ENCODE measurements around the gene KCP. TPM values are rescaled to one million over a fixed set of nuclear protein-coding genes. Genes with fewer than 3 reads are reported as not detected.

Gene KCP
- total RNA-seq, 2 experiments from 2014 or later = 1.4 to 2.3 TPM

GRCh38 chr7:128845475-128845874 is 65.0 kb downstream of the KCP start:
- BruUV-seq (replicated peaks) = no TSS peak

GRCh38 chr7:128844777-128845311 is 65.7 kb downstream of the KCP start:
- Histone ChIP-seq H3K79me2 (ENCODE audit: insufficient read depth, low read depth, low read length) (no peaks in the 10 kb centered on the region), H4K20me1 (ENCODE audit: insufficient read depth, low read length) (no peaks in the 10 kb centered on the region), H3K4me3 (ENCODE audit: low read depth, low read length, poor library complexity, severe bottlenecking) (no peak overlapping the region), H3K4me2 (ENCODE audit: low read length) (no peak overlapping the region), H3K4me1 (ENCODE audit: insufficient read depth, low read length, poor library complexity, severe bottlenecking) (peaks cover 3% of the 10 kb centered on the region), H2AFZ (ENCODE audit: low read length) (no peak overlapping the region), H3K36me3 (ENCODE audit: insufficient read depth, low read length) (no peaks in the 10 kb centered on the region), H3K27ac (ENCODE audit: low read depth, low read length, poor library complexity, severe bottlenecking) (no peak overlapping the region), H3K9me3 (ENCODE audit: low read length) (no peaks in the 10 kb centered on the region), H3K9me2 (ENCODE audit: insufficient read depth, low read length) (no peaks in the 10 kb centered on the region)
- intact Hi-C loops (cut with micrococcal nuclease; ENCODE audit: unreplicated experiment) = loop anchor here (5.0 kb wide), 1 partner anchor 367 kb away; no protein-coding TSS in a partner anchor
- TF ChIP-seq CTCF (conservative IDR thresholded peaks at IDR 0.05; ENCODE audit: low read length) = no peak
- no peak for TF ChIP-seq EZH2phosphoT487 (IDR thresholded peaks at IDR 0.05; ENCODE audit: borderline replicate concordance, low read depth, low read length)
- no TSS peak for BruUV-seq (replicated peaks)
- DNase-seq (ENCODE audit: low spot score) = no peak
- ChIA-PET POLR2A (interaction anchor here (0.6 kb wide), 1 partner anchor 392 kb away, joined by 4 read pairs; no protein-coding TSS in a partner anchor), CTCF (ENCODE audit: unreplicated experiment) (interaction anchor here (0.6 kb wide), 1 partner anchor 13 kb away, joined by 3 read pairs; no protein-coding TSS in a partner anchor)

More at GRCh38 chr7:128845475-128845874, 65.0 kb downstream of the KCP start:
- Histone ChIP-seq H3K9me3 (ENCODE audit: low read length) (no peaks in the 10 kb centered on the region), H2AFZ (ENCODE audit: low read length) (no peak overlapping the region), H3K4me3 (ENCODE audit: low read depth, low read length, poor library complexity, severe bottlenecking) (no peak overlapping the region), H3K9me2 (ENCODE audit: insufficient read depth, low read length) (no peaks in the 10 kb centered on the region), H3K27ac (ENCODE audit: low read depth, low read length, poor library complexity, severe bottlenecking) (no peak overlapping the region), H3K79me2 (ENCODE audit: insufficient read depth, low read depth, low read length) (no peaks in the 10 kb centered on the region), H3K4me2 (ENCODE audit: low read length) (no peak overlapping the region), H4K20me1 (ENCODE audit: insufficient read depth, low read length) (no peaks in the 10 kb centered on the region), H3K36me3 (ENCODE audit: insufficient read depth, low read length) (no peaks in the 10 kb centered on the region), H3K4me1 (ENCODE audit: insufficient read depth, low read length, poor library complexity, severe bottlenecking) (peaks cover 3% of the 10 kb centered on the region)
- ChIA-PET POLR2A (no interaction called here), CTCF (ENCODE audit: unreplicated experiment) (interaction anchor here (0.6 kb wide), 1 partner anchor 13 kb away, joined by 3 read pairs; no protein-coding TSS in a partner anchor)
- TF ChIP-seq CTCF (conservative IDR thresholded peaks at IDR 0.05; ENCODE audit: low read length) (no peak), EZH2phosphoT487 (IDR thresholded peaks at IDR 0.05; ENCODE audit: borderline replicate concordance, low read depth, low read length) (no peak)
- DNase-seq (ENCODE audit: low spot score) = no peak
- intact Hi-C loops (cut with micrococcal nuclease; ENCODE audit: unreplicated experiment) = no loop called here
